Forelimb muscle (tissue), 1 donor: ENCODE measurements around the gene ECI1. TPM values are rescaled to one million over a fixed set of nuclear protein-coding genes. Genes with fewer than 3 reads are reported as not detected.
A peak's percentile ranks its signal among the peaks of the same experiment; 100 is the strongest.
"Not testable (repeated sequence)": the region's sequence is repeated elsewhere in the genome, so short reads cannot be mapped to it uniquely, and the experiment has no call there.

ENCODE experiments used
- DNase-seq: peaks from one replicate; pipeline ENCODE4 v3.0.0-alpha.2; 2013; ENCODE audit warnings: low read depth
- polyA plus RNA-seq: library from polyadenylated mRNA; unstranded; fragments of 120-200 nt; gene quantifications from one replicate; pipeline ENCODE4 v1.2.1, GENCODE V29; 2013; ENCODE audit not compliant: insufficient read length

ECI1 gene
- polyA plus RNA-seq, 1 donor: 56.3 TPM

GRCh38 chr16:2280461-2280860 is 29.1 kb upstream of the ECI1 start:
- DNase-seq: no peak

- DNase-seq: no peak
Observed at GRCh38 chr16:2278956-2279800, 27.8 kb upstream of the ECI1 start.

- no peak for DNase-seq
Observed at GRCh38 chr16:2278272-2278608, 26.9 kb upstream of the ECI1 start.

- no peak for DNase-seq
Observed at GRCh38 chr16:2277466-2278271, 26.3 kb upstream of the ECI1 start.

- no peak for DNase-seq
Observed at GRCh38 chr16:2276368-2277195, 25.2 kb upstream of the ECI1 start.

- DNase-seq: no peak
Observed at GRCh38 chr16:2275476-2276367, 24.3 kb upstream of the ECI1 start.

- no peak for DNase-seq
Observed at GRCh38 chr16:2273931-2274330, 22.5 kb upstream of the ECI1 start.

GRCh38 chr16:2273484-2273883 is 22.1 kb upstream of the ECI1 start:
- no peak for DNase-seq

GRCh38 chr16:2271848-2272461 is 20.6 kb upstream of the ECI1 start:
- no peak for DNase-seq

GRCh38 chr16:2270588-2271470 is 19.4 kb upstream of the ECI1 start:
- no peak for DNase-seq

- DNase-seq: no peak
Observed at GRCh38 chr16:2270070-2270462, 18.7 kb upstream of the ECI1 start.

- peak; percentile 91 for DNase-seq
Observed at GRCh38 chr16:2267913-2268666, 16.7 kb upstream of the ECI1 start, which contains the start of gene RNPS1. Gene RNPS1 (minus strand): TSS chr16:2268126. CDS start chr16:2264643, 3,483 bp downstream.

GRCh38 chr16:2267505-2267912 is 16.1 kb upstream of the ECI1 start:
- DNase-seq: not testable (repeated sequence)

- DNase-seq: not testable (repeated sequence)
Observed at GRCh38 chr16:2266887-2267286, 15.5 kb upstream of the ECI1 start.

GRCh38 chr16:2263026-2263425 is 11.6 kb upstream of the ECI1 start:
- DNase-seq: not testable (repeated sequence)

GRCh38 chr16:2260250-2260649 is 8.9 kb upstream of the ECI1 start:
- no peak for DNase-seq

GRCh38 chr16:2258530-2258929 is 7.1 kb upstream of the ECI1 start:
- DNase-seq: not testable (repeated sequence)

- no peak for DNase-seq
Observed at GRCh38 chr16:2257726-2258125, 6.3 kb upstream of the ECI1 start.
